ENCODE results near the gene NMNAT1. TPM values are rescaled to one million over a fixed set of nuclear protein-coding genes. Genes with fewer than 3 reads are reported as not detected.

The NMNAT1 gene
- total RNA-seq, 1 experiment from 2014 or later = 7.3 TPM

DNA sequence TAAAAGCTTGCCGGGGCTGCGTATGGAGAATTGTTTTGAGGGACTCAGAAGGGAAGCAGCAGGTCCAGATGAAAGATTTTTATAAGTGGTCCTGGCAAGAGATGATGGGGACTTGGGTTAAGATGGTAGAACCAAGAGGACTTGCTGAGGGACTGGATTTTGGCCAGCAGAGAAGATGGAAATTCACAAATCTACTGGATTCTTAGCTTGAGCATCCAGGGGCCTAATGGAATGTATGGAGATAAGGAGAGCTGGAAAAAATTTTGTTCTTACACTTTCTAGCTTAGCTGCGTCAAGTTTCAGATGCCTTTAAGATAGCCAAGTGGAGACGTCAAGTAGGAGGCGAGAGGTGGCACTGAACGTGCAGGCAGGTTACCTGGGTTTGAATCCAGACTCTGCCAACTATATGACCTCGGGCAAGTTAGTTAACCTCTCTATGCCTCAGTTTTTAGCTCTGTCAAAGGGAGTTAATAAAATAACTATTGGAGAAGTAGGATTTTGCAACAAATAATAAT lies 50.3 kb downstream of the NMNAT1 start:
- H4K20me1 ChIP-seq (ENCODE audit: low read length) = no peaks in the 10 kb centered on the region
- no peak overlapping the region for H3K4me2 ChIP-seq (ENCODE audit: low read length)
- POLR2A ChIA-PET (ENCODE audit: unreplicated experiment) = interaction anchor here (0.7 kb wide), 1 partner anchor 482 kb away, joined by 18 read pairs; no protein-coding TSS in a partner anchor
- no peaks in the 10 kb centered on the region for H3K9me2 ChIP-seq (replicated peaks; ENCODE audit: low read length)
- ATAC-seq (no peak), DNase-seq (no peak)
- no peak overlapping the region for H3K9ac ChIP-seq (ENCODE audit: low read length)
- H3K79me2 ChIP-seq (ENCODE audit: low read length) = no peaks in the 10 kb centered on the region
- BruUV-seq (replicated peaks) = no TSS peak
- H3K27ac ChIP-seq (ENCODE audit: low read length) = no peak overlapping the region
- TF ChIP-seq EZH2 (IDR thresholded peaks at IDR 0.05; ENCODE audit: low read length, unreplicated experiment) (no peak), CTCF (conservative IDR thresholded peaks at IDR 0.05; ENCODE audit: low read depth, low read length) (no peak), EZH2phosphoT487 (IDR thresholded peaks at IDR 0.05; ENCODE audit: borderline replicate concordance, low read length) (no peak)
- H3K4me1 ChIP-seq (ENCODE audit: insufficient read depth, low read length) = peaks cover 6% of the 10 kb centered on the region; the same call in 1 of the 2 replicates
- no peaks in the 10 kb centered on the region for H3K9me3 ChIP-seq (ENCODE audit: low read length)
- H3K36me3 ChIP-seq (ENCODE audit: low read depth, low read length) = no peaks in the 10 kb centered on the region
- H2AFZ ChIP-seq (ENCODE audit: low read length) = no peak overlapping the region
- CTCF ChIA-PET = no interaction called here
- intact Hi-C loops (cut with micrococcal nuclease) = no loop called here
- no peak overlapping the region for H3K4me3 ChIP-seq (ENCODE audit: low read length)
- no peaks in the 10 kb centered on the region for H3K27me3 ChIP-seq (ENCODE audit: low read length)
- H3F3A ChIP-seq (ENCODE audit: low read length, unreplicated experiment) = peaks cover 4% of the 10 kb centered on the region

DNA sequence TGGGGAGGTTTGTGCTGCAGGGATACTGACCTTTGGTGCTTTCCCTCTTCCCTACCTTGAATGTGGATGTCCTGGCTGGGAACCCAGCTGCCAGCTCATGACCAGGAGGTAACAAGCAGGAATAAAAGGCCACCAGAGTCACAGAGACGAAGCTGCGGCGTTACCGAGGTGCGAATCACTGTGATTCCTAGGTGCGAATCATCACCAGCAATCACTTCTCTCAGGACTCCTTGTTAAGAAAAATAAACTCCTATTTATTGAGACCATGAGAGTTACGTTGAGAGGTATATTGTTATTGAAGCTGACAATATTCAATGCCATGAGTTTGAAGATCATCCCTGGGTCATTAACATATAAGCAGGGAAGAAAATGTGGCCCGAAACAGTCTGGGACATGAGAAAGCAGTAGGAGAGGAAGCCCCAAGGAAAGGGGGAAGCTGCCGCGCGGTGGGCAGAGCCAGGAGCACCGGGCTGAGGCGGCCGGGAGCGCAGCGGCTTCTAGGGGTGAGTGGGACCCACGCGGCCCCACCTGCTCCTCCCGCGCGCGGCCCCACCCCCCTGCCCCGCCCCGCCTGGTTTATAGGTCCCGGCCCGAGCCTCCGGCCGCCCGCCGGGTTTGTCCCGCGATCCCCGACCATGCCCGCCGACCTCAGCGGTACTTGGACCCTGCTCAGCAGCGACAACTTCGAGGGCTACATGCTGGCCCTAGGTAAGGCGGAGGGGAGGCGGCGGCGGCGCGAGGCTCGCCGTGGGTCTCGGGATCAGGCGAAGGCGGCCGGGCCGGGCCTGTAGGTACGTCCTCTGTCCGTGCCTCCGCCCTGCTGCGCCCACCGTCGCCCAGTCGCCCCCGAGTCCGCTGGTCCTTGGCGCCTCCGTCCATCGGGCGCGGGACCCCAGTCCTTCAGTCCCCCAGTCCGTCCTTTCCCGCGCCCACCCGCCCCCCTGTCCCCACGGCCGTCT lies 53.6 kb downstream of the NMNAT1 start, which contains the start of gene RBP7:
Gene RBP7 (plus strand): TSS at position 605 of the 959 bp plus-strand sequence. CDS start 31 bp downstream, at position 636.
- ChIA-PET POLR2A (ENCODE audit: unreplicated experiment) (no interaction called here), CTCF (no interaction called here)
- Histone ChIP-seq H3F3A (ENCODE audit: low read length, unreplicated experiment) (peaks cover 4% of the 10 kb centered on the region), H3K79me2 (ENCODE audit: low read length) (no peaks in the 10 kb centered on the region), H3K4me1 (ENCODE audit: insufficient read depth, low read length) (peaks cover 6% of the 10 kb centered on the region; the same call in 1 of the 2 replicates), H3K27me3 (ENCODE audit: low read length) (no peaks in the 10 kb centered on the region), H3K9me3 (ENCODE audit: low read length) (no peaks in the 10 kb centered on the region), H4K20me1 (ENCODE audit: low read length) (no peaks in the 10 kb centered on the region), H3K4me3 (ENCODE audit: low read length) (peak within 1 kb of the TSS; percentile 60), H3K27ac (ENCODE audit: low read length) (no peak within 1 kb of the TSS), H3K36me3 (ENCODE audit: low read depth, low read length) (no peaks in the 10 kb centered on the region), H3K9ac (ENCODE audit: low read length) (peak within 1 kb of the TSS; percentile 11; the same call in 1 of the 2 replicates), H2AFZ (ENCODE audit: low read length) (peak within 1 kb of the TSS; percentile 88), H3K9me2 (replicated peaks; ENCODE audit: low read length) (no peaks in the 10 kb centered on the region), H3K4me2 (ENCODE audit: low read length) (peak within 1 kb of the TSS; percentile 85)
- no TSS peak for BruUV-seq (replicated peaks)
- intact Hi-C loops (cut with micrococcal nuclease) = loop anchor here (5.0 kb wide), 1 partner anchor 35 kb away; the partner anchor contains the start of gene UBE4B
- DNase-seq (peak; percentile 23), ATAC-seq (peak; percentile 75)
- TF ChIP-seq EZH2phosphoT487 (IDR thresholded peaks at IDR 0.05; ENCODE audit: borderline replicate concordance, low read length) (no peak), CTCF (conservative IDR thresholded peaks at IDR 0.05; ENCODE audit: low read depth, low read length) (no peak), EZH2 (IDR thresholded peaks at IDR 0.05; ENCODE audit: low read length, unreplicated experiment) (no peak)
